ENCODE results near the gene CALD1.

CALD1 gene

GRCh38 chr7:134857958-134858357, 78.5 kb downstream of the CALD1 start:
- Histone ChIP-seq H3K4me2 (ENCODE audit: low read depth, low read length, poor library complexity, severe bottlenecking) (no peak overlapping the region), H2AFZ (ENCODE audit: low read depth, low read length, severe bottlenecking) (no peak overlapping the region), H3K9me2 (replicated peaks; ENCODE audit: insufficient read depth, low read length) (no peaks in the 10 kb centered on the region; the same call in 1 of the 2 replicates), H3K79me2 (ENCODE audit: insufficient read depth, low read length) (no peaks in the 10 kb centered on the region), H3K27me3 (ENCODE audit: low read length) (no peaks in the 10 kb centered on the region), H3F3A (ENCODE audit: insufficient read depth) (no peaks in the 10 kb centered on the region), H4K20me1 (ENCODE audit: low read depth, low read length) (no peaks in the 10 kb centered on the region), H3K9ac (ENCODE audit: low read length) (no peak overlapping the region), H3K9me3 (ENCODE audit: insufficient read depth, low read length) (no peaks in the 10 kb centered on the region), H3K36me3 (ENCODE audit: low read length) (no peaks in the 10 kb centered on the region), H3K27ac (ENCODE audit: low read depth, low read length) (no peak overlapping the region), H3K4me3 (ENCODE audit: insufficient read depth, low read length, poor library complexity, severe bottlenecking) (no peak overlapping the region)
- no peak for TF ChIP-seq EZH2phosphoT487 (conservative IDR thresholded peaks at IDR 0.05; ENCODE audit: low read length)

GRCh38 chr7:134859783-134860182, 80.3 kb downstream of the CALD1 start:
- H4K20me1 ChIP-seq (ENCODE audit: low read depth, low read length), result no peaks in the 10 kb centered on the region
- H3K27ac ChIP-seq (ENCODE audit: low read depth, low read length), result no peak overlapping the region
- H3F3A ChIP-seq (ENCODE audit: insufficient read depth), result no peaks in the 10 kb centered on the region
- TF ChIP-seq CTCF (IDR thresholded peaks at IDR 0.05; ENCODE audit: insufficient read depth, low read length, poor library complexity, severe bottlenecking) (no peak), EZH2phosphoT487 (conservative IDR thresholded peaks at IDR 0.05; ENCODE audit: low read length) (no peak)
- H3K4me3 ChIP-seq (ENCODE audit: insufficient read depth, low read length, poor library complexity, severe bottlenecking), result no peak overlapping the region
- H3K9ac ChIP-seq (ENCODE audit: low read length), result no peak overlapping the region
- H3K9me2 ChIP-seq (replicated peaks; ENCODE audit: insufficient read depth, low read length), result no peaks in the 10 kb centered on the region; the same call in 1 of the 2 replicates
- H3K79me2 ChIP-seq (ENCODE audit: insufficient read depth, low read length), result no peaks in the 10 kb centered on the region
- no peak overlapping the region for H2AFZ ChIP-seq (ENCODE audit: low read depth, low read length, severe bottlenecking)
- H3K36me3 ChIP-seq (ENCODE audit: low read length), result no peaks in the 10 kb centered on the region
- H3K27me3 ChIP-seq (ENCODE audit: low read length), result no peaks in the 10 kb centered on the region
- no peaks in the 10 kb centered on the region for H3K9me3 ChIP-seq (ENCODE audit: insufficient read depth, low read length)
- H3K4me2 ChIP-seq (ENCODE audit: low read depth, low read length, poor library complexity, severe bottlenecking), result no peak overlapping the region

- Histone ChIP-seq H3K27ac (ENCODE audit: low read depth, low read length) (no peak overlapping the region), H3K9ac (ENCODE audit: low read length) (no peak overlapping the region)
Observed at GRCh38 chr7:134865001-134865845, 85.8 kb downstream of the CALD1 start.

More at GRCh38 chr7:134865001-134865845, 85.8 kb downstream of the CALD1 start:
- Histone ChIP-seq H3K27me3 (ENCODE audit: low read length) (no peaks in the 10 kb centered on the region), H3K9me2 (replicated peaks; ENCODE audit: insufficient read depth, low read length) (no peaks in the 10 kb centered on the region; the same call in 1 of the 2 replicates), H3K4me2 (ENCODE audit: low read depth, low read length, poor library complexity, severe bottlenecking) (no peak overlapping the region), H3F3A (ENCODE audit: insufficient read depth) (no peaks in the 10 kb centered on the region), H3K9me3 (ENCODE audit: insufficient read depth, low read length) (no peaks in the 10 kb centered on the region), H4K20me1 (ENCODE audit: low read depth, low read length) (no peaks in the 10 kb centered on the region), H2AFZ (ENCODE audit: low read depth, low read length, severe bottlenecking) (no peak overlapping the region), H3K36me3 (ENCODE audit: low read length) (no peaks in the 10 kb centered on the region), H3K79me2 (ENCODE audit: insufficient read depth, low read length) (no peaks in the 10 kb centered on the region), H3K4me3 (ENCODE audit: insufficient read depth, low read length, poor library complexity, severe bottlenecking) (no peak overlapping the region)
- TF ChIP-seq EZH2phosphoT487 (conservative IDR thresholded peaks at IDR 0.05; ENCODE audit: low read length) (no peak), CTCF (IDR thresholded peaks at IDR 0.05; ENCODE audit: insufficient read depth, low read length, poor library complexity, severe bottlenecking) (no peak)

Measured in SU-DHL-6 (cell line).